ENCODE measurements around the gene IL19. TPM values are rescaled to one million over a fixed set of nuclear protein-coding genes. Genes with fewer than 3 reads are reported as not detected.

Gene IL19
- total and polyA plus RNA-seq, 12 donors = not detected

- DNase-seq = no peak
- Histone ChIP-seq H3K27ac (no peak overlapping the region), H3K4me3 (no peak overlapping the region), H3K4me1 (replicated peaks in 1 of 2) (no peaks in the 10 kb centered on the region), H3K27me3 (no peaks in the 10 kb centered on the region), H3K9me3 (replicated peaks in 1 of 3) (peaks cover 0 to 4% (median 0%) of the 10 kb centered on the region in 3 donors), H3K36me3 (replicated peaks in 1 of 2) (no peaks in the 10 kb centered on the region)
- TF ChIP-seq CTCF (IDR thresholded peaks at IDR 0.05) (no peak), POLR2A (IDR thresholded peaks at IDR 0.05) (no peak)
- intact Hi-C loops (cut with DNase I) = no loop called here
These were observed 107.9 kb downstream of the IL19 start for GRCh38 chr1:206878456-206878855.

GRCh38 chr1:206880314-206880713 lies 109.7 kb downstream of the IL19 start:
- intact Hi-C loops (cut with DNase I) = no loop called here
- Histone ChIP-seq H3K36me3 (replicated peaks in 1 of 2) (no peaks in the 10 kb centered on the region), H3K9me3 (replicated peaks in 1 of 3) (peaks cover 0 to 4% (median 0%) of the 10 kb centered on the region in 3 donors), H3K27ac (no peak overlapping the region), H3K4me1 (replicated peaks in 1 of 2) (no peaks in the 10 kb centered on the region), H3K4me3 (no peak overlapping the region), H3K27me3 (no peaks in the 10 kb centered on the region)
- WGBS, 4 donors = 73 to 77% (median 75%) methylated on average over 3 of the region's 3 CpGs
- TF ChIP-seq POLR2A (IDR thresholded peaks at IDR 0.05) (no peak), CTCF (IDR thresholded peaks at IDR 0.05) (no peak)
- DNase-seq = no peak

GRCh38 chr1:206882555-206882954 lies 112.0 kb downstream of the IL19 start:
- H3K9me3 ChIP-seq (replicated peaks in 1 of 3) = peaks cover 0 to 4% (median 0%) of the 10 kb centered on the region in 3 donors

GRCh38 chr1:206883160-206883559 lies 112.6 kb downstream of the IL19 start:
- Histone ChIP-seq H3K27me3 (peaks cover 1% of the 10 kb centered on the region), H3K4me3 (no peak overlapping the region), H3K36me3 (replicated peaks in 1 of 2) (no peaks in the 10 kb centered on the region), H3K4me1 (replicated peaks in 1 of 2) (no peaks in the 10 kb centered on the region), H3K27ac (no peak overlapping the region), H3K9me3 (replicated peaks in 1 of 3) (peaks cover 0 to 4% (median 0%) of the 10 kb centered on the region in 3 donors)
- DNase-seq = no peak
- WGBS, 4 donors = 79 to 92% (median 90%) methylated on average over 1 of the region's 1 CpG
- TF ChIP-seq POLR2A (IDR thresholded peaks at IDR 0.05) (no peak), CTCF (IDR thresholded peaks at IDR 0.05) (no peak)
- intact Hi-C loops (cut with DNase I) = no loop called here

More at GRCh38 chr1:206882555-206882954, 112.0 kb downstream of the IL19 start:
- H3K27ac ChIP-seq = no peak overlapping the region
- no peak overlapping the region for H3K4me3 ChIP-seq
- no peak for DNase-seq
- no peaks in the 10 kb centered on the region for H3K27me3 ChIP-seq
- TF ChIP-seq CTCF (IDR thresholded peaks at IDR 0.05) (no peak), POLR2A (IDR thresholded peaks at IDR 0.05) (no peak)
- 56 to 61% (median 60%) methylated on average over 3 of the region's 3 CpGs for WGBS, 4 donors
- intact Hi-C loops (cut with DNase I) = no loop called here
- H3K36me3 ChIP-seq (replicated peaks in 1 of 2) = no peaks in the 10 kb centered on the region
- H3K4me1 ChIP-seq (replicated peaks in 1 of 2) = no peaks in the 10 kb centered on the region
